Measurements from ENCODE around the gene ANTXR1. TPM values are rescaled to one million over a fixed set of nuclear protein-coding genes. Genes with fewer than 3 reads are reported as not detected.

Gene ANTXR1
- total RNA-seq, 1 donor from 2014 or later, result 81.2 TPM

GRCh38 chr2:69081001-69081580 lies 68.1 kb downstream of the ANTXR1 start:
- peaks cover 33% of the 10 kb centered on the region for H3K4me1 ChIP-seq
- intact Hi-C loops (cut with DNase I), result no loop called here
- ATAC-seq (no peak), DNase-seq (no peak)
- no peak for TF ChIP-seq CTCF (IDR thresholded peaks at IDR 0.05)
- H3K4me3 ChIP-seq, result no peak overlapping the region
- H3K36me3 ChIP-seq, result peaks cover 15% of the 10 kb centered on the region
- no peaks in the 10 kb centered on the region for H3K9me3 ChIP-seq
- H3K27ac ChIP-seq, result no peak overlapping the region
- no peaks in the 10 kb centered on the region for H3K27me3 ChIP-seq

GRCh38 chr2:69081757-69082156 lies 68.8 kb downstream of the ANTXR1 start:
- intact Hi-C loops (cut with DNase I), result no loop called here
- TF ChIP-seq CTCF (IDR thresholded peaks at IDR 0.05), result no peak
- Histone ChIP-seq H3K9me3 (no peaks in the 10 kb centered on the region), H3K27ac (peak overlapping the region; percentile 63), H3K4me1 (peaks cover 38% of the 10 kb centered on the region), H3K36me3 (peaks cover 15% of the 10 kb centered on the region), H3K4me3 (no peak overlapping the region), H3K27me3 (no peaks in the 10 kb centered on the region)
- no peak for DNase-seq
- ATAC-seq, result no peak

GRCh38 chr2:69082430-69082997 lies 69.5 kb downstream of the ANTXR1 start:
- Histone ChIP-seq H3K36me3 (peaks cover 14% of the 10 kb centered on the region), H3K9me3 (no peaks in the 10 kb centered on the region), H3K27me3 (no peaks in the 10 kb centered on the region), H3K27ac (peak overlapping the region; percentile 63), H3K4me3 (no peak overlapping the region), H3K4me1 (peaks cover 40% of the 10 kb centered on the region)
- no peak for DNase-seq
- intact Hi-C loops (cut with DNase I), result no loop called here
- no peak for TF ChIP-seq CTCF (IDR thresholded peaks at IDR 0.05)
- peak; percentile 50 for ATAC-seq

- no peak overlapping the region for H3K4me3 ChIP-seq
- DNase-seq (no peak), ATAC-seq (peak; percentile 59)
- peak overlapping the region; percentile 63 for H3K27ac ChIP-seq
- intact Hi-C loops (cut with DNase I), result no loop called here
- H3K36me3 ChIP-seq, result peaks cover 6% of the 10 kb centered on the region
- no peaks in the 10 kb centered on the region for H3K27me3 ChIP-seq
- no peaks in the 10 kb centered on the region for H3K9me3 ChIP-seq
- H3K4me1 ChIP-seq, result peaks cover 40% of the 10 kb centered on the region
- no peak for TF ChIP-seq CTCF (IDR thresholded peaks at IDR 0.05)
These were observed 70.3 kb downstream of the ANTXR1 start for GRCh38 chr2:69083235-69083748.

- Histone ChIP-seq H3K4me3 (no peak overlapping the region), H3K27ac (no peak overlapping the region), H3K4me1 (peaks cover 46% of the 10 kb centered on the region), H3K36me3 (no peaks in the 10 kb centered on the region), H3K9me3 (no peaks in the 10 kb centered on the region), H3K27me3 (no peaks in the 10 kb centered on the region)
- TF ChIP-seq CTCF (IDR thresholded peaks at IDR 0.05), result no peak
- intact Hi-C loops (cut with DNase I), result no loop called here
- ATAC-seq, result no peak
- no peak for DNase-seq
These were observed 71.5 kb downstream of the ANTXR1 start for GRCh38 chr2:69084492-69084891.
